Loucy (cell line): ENCODE results near the gene IFITM5.

Experiments
- H2AFZ ChIP-seq: fragments of 200-600 bp; sonication (generic); 2 replicates; pipeline ENCODE4 v1.6.0; 2016; ENCODE audit warnings: antibody characterized with exemption, mild to moderate bottlenecking, low read length, moderate library complexity
- H3F3A ChIP-seq: fragments of 200-600 bp; 2 replicates; pipeline ENCODE4 v1.6.0; 2016; ENCODE audit warnings: antibody characterized with exemption, low read depth, mild to moderate bottlenecking
- H3K27me3 ChIP-seq: fragments of 200-600 bp; sonication (generic); 2 replicates; pipeline ENCODE4 v1.6.1; 2014; ENCODE audit warnings: low read length, mild to moderate bottlenecking; ENCODE audit not compliant: insufficient read depth, poor library complexity, severe bottlenecking
- H3K36me3 ChIP-seq: fragments of 200-600 bp; sonication (generic); 2 replicates; pipeline ENCODE4 v1.6.1; 2016; ENCODE audit warnings: low read length; ENCODE audit not compliant: insufficient read depth
- H3K4me1 ChIP-seq: fragments of 200-600 bp; sonication (generic); 2 replicates; pipeline ENCODE4 v1.5.1; 2014; ENCODE audit warnings: low read length, mild to moderate bottlenecking; ENCODE audit not compliant: insufficient read depth, poor library complexity, severe bottlenecking
- H3K4me2 ChIP-seq: fragments of 200-600 bp; sonication (generic); 2 replicates; pipeline ENCODE4 v1.6.0; 2014; ENCODE audit warnings: antibody characterized with exemption, low read length, low read depth, mild to moderate bottlenecking; ENCODE audit not compliant: poor library complexity, severe bottlenecking
- H3K4me3 ChIP-seq: fragments of 200-600 bp; sonication (generic); 2 replicates; pipeline ENCODE4 v1.5.1; 2014; ENCODE audit warnings: low read length, mild to moderate bottlenecking, mixed read lengths; ENCODE audit not compliant: poor library complexity, severe bottlenecking
- H3K79me2 ChIP-seq: fragments of 200-600 bp; sonication (generic); 2 replicates; pipeline ENCODE4 v1.6.1; 2014; ENCODE audit warnings: low read length; ENCODE audit not compliant: insufficient read depth
- H3K9ac ChIP-seq: fragments of 200-600 bp; sonication (generic); 2 replicates; pipeline ENCODE4 v1.6.0; 2014; ENCODE audit warnings: mild to moderate bottlenecking, low read depth, low read length, moderate library complexity; ENCODE audit not compliant: poor library complexity, severe bottlenecking
- H3K9me2 ChIP-seq: fragments of 200-600 bp; sonication (generic); replicated peaks from 2 replicates; pipeline ENCODE4 v1.6.1; 2016; ENCODE audit warnings: low read depth, low read length, mixed read lengths
- H3K9me3 ChIP-seq: fragments of 200-600 bp; sonication (generic); 2 replicates; pipeline ENCODE4 v1.6.1; 2014; ENCODE audit warnings: mild to moderate bottlenecking, antibody characterized with exemption, low read length, low read depth; ENCODE audit not compliant: insufficient read depth
- H4K20me1 ChIP-seq: fragments of 200-600 bp; sonication (generic); 2 replicates; pipeline ENCODE4 v1.6.0; 2014; ENCODE audit warnings: antibody characterized with exemption, low read length, mild to moderate bottlenecking; ENCODE audit not compliant: insufficient read depth, poor library complexity, severe bottlenecking
- CTCF ChIP-seq: fragments of 200-600 bp; sonication (generic); conservative IDR thresholded peaks from 2 replicates; pipeline ENCODE4 v1.5.1; 2014; ENCODE audit warnings: mild to moderate bottlenecking, antibody characterized with exemption, low read length
- EZH2phosphoT487 ChIP-seq: fragments of 200-600 bp; IDR thresholded peaks from 2 replicates; pipeline ENCODE4 v1.6.1; 2018; ENCODE audit warnings: antibody characterized with exemption, mild to moderate bottlenecking, moderate library complexity, borderline replicate concordance

The IFITM5 gene

DNA sequence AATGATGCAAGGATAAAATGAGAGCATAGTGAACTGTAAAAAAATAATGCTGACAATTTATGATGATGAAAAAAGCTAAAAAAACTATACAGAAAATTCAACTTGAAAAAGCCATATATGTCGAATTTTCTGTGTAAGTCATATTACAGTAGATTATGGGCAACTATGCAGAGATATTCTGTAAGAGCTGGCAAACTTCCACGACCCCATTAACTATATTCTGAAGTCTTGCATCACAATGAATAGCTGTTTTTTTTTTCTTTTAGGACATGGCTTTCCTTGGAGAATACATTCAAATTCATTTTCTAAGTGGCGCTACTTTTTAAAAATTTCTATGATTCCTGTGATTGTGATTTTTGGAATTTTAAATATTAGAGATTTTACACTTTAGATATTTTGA, 44.1 kb downstream of the IFITM5 start:
- no peaks in the 10 kb centered on the region for H4K20me1 ChIP-seq
- H3K4me1 ChIP-seq = peaks cover 3% of the 10 kb centered on the region
- no peaks in the 10 kb centered on the region for H3K79me2 ChIP-seq
- no peaks in the 10 kb centered on the region for H3K27me3 ChIP-seq
- H3K9me2 ChIP-seq = no peaks in the 10 kb centered on the region
- H3K36me3 ChIP-seq = peaks cover 24% of the 10 kb centered on the region; the same call in 1 of the 2 replicates
- H3K4me2 ChIP-seq = no peak overlapping the region
- no peak overlapping the region for H3K4me3 ChIP-seq
- no peaks in the 10 kb centered on the region for H3K9me3 ChIP-seq
- H3K9ac ChIP-seq = no peak overlapping the region
- H2AFZ ChIP-seq = no peak overlapping the region
- TF ChIP-seq CTCF = no peak
- no peak for TF ChIP-seq EZH2phosphoT487
- H3F3A ChIP-seq = no peaks in the 10 kb centered on the region

- Histone ChIP-seq H3K36me3 (peaks cover 27% of the 10 kb centered on the region; the same call in 1 of the 2 replicates), H3K27me3 (no peaks in the 10 kb centered on the region), H3K4me1 (peaks cover 3% of the 10 kb centered on the region), H3K9me3 (no peaks in the 10 kb centered on the region), H2AFZ (no peak overlapping the region), H3K4me3 (no peak overlapping the region), H3K9ac (no peak overlapping the region), H3F3A (no peaks in the 10 kb centered on the region), H3K79me2 (no peaks in the 10 kb centered on the region), H3K4me2 (no peak overlapping the region), H3K9me2 (no peaks in the 10 kb centered on the region), H4K20me1 (no peaks in the 10 kb centered on the region)
- TF ChIP-seq CTCF (no peak), EZH2phosphoT487 (no peak)
Measured at GRCh38 chr11:253886-254270, 45.4 kb downstream of the IFITM5 start.

DNA sequence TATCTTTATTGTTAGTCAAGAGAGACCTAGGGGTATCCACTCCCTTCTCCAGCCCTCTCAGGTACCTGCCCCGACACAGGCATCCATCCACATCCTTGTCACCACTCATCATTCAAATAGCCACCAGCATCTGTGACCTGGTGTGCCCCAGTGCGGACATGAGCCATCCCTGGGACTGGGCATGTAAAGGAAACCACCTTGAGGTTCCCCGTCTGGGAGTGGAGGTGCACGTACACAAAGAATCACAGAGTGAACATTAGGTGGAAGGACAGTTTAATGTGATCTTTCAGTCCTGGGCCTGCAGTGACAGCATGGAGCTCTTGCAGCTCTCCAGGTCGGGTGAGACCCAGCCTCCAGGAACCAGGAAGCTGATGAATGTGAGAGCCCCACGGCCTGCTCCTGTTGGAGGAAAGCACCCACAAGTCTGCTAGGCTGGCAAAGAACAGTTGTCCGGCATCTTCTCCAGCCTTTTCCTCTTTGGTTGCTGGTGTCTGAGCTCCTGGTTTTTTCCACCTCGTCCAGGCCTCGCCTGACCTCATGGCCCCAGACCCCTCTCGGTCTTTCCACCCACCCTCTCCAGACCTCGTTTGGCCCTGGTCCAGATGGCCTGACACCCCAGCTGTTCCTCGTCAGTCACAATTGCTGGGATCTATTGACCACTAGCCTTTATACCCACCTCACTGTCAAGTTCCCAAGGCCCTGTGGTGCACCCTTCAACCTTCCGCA, 46.0 kb downstream of the IFITM5 start:
- no peaks in the 10 kb centered on the region for H3K79me2 ChIP-seq
- no peaks in the 10 kb centered on the region for H3K9me3 ChIP-seq
- no peaks in the 10 kb centered on the region for H4K20me1 ChIP-seq
- H3K4me3 ChIP-seq = no peak overlapping the region
- H2AFZ ChIP-seq = no peak overlapping the region
- no peaks in the 10 kb centered on the region for H3K27me3 ChIP-seq
- no peaks in the 10 kb centered on the region for H3F3A ChIP-seq
- H3K9ac ChIP-seq = no peak overlapping the region
- no peaks in the 10 kb centered on the region for H3K9me2 ChIP-seq
- peaks cover 3% of the 10 kb centered on the region for H3K4me1 ChIP-seq
- no peak overlapping the region for H3K4me2 ChIP-seq
- no peak for TF ChIP-seq CTCF
- no peak for TF ChIP-seq EZH2phosphoT487
- H3K36me3 ChIP-seq = peaks cover 33% of the 10 kb centered on the region; the same call in 1 of the 2 replicates
